Hematopoietic multipotent progenitor cell treated with erythropoietin and hydrocortisone succinate and interleukin-3 and kit ligand, for 6 days (in vitro differentiated cells): ENCODE results near the gene TBC1D10B.
"Not testable (repeated sequence)": the region's sequence is repeated elsewhere in the genome, so short reads cannot be mapped to it uniquely, and the experiment has no call there.

ENCODE experiments used
- DNase-seq: peaks from one replicate; pipeline ENCODE4 v3.0.0-alpha.2; 2015

Gene TBC1D10B

GRCh38 chr16:30318647-30319046, 51.6 kb downstream of the TBC1D10B start:
- not testable (repeated sequence) for DNase-seq

- DNase-seq, result not testable (repeated sequence)
Observed at GRCh38 chr16:30310937-30311336, 59.4 kb downstream of the TBC1D10B start.

DNA sequence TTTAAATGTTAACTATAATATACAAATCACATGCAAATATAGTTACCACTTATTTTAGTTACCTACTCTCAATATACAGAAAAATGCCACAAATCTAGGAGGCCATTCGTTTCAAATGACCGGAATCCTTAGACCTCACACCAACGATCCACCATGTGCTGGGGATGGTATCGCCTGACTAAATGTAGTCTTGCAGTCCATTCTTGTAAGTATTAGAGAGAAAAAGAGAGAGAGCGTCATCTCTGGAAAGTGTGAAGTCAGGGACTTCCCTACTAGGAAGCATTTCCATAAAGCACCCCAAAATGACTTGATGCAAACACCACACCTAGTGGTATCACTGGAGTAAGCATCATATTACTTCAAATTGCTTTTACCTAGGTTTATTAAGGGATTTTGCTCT, 61.0 kb downstream of the TBC1D10B start:
- DNase-seq, result not testable (repeated sequence)
